GM19035 (cell line): ENCODE data around the gene ZBTB49.

ENCODE experiments used
- ATAC-seq: cut with Tn5 transposase; IDR thresholded peaks from one replicate; pipeline ENCODE4 v1.9.1; 2021; ENCODE audit not compliant: unreplicated experiment

ZBTB49 gene

DNA sequence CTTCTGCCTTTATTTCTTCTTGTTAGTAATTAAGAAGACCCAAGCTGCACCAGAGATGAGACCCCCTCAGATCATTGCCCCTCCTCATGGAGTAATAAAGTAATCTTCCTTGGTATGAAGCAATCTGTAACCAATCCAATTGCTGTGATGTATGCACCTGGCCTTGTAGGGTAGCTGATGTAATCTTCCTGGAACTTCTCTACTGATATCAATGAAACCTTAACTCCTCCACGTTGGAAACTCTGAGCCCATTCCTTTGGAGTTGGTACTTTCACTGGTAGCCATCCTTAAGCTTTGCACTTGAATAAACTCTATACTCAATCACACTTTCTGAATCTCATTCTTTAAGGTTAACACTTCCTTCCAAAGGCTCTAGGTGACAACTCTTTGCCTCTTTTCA lies 65.3 kb downstream of the ZBTB49 start:
- no peak for ATAC-seq

DNA sequence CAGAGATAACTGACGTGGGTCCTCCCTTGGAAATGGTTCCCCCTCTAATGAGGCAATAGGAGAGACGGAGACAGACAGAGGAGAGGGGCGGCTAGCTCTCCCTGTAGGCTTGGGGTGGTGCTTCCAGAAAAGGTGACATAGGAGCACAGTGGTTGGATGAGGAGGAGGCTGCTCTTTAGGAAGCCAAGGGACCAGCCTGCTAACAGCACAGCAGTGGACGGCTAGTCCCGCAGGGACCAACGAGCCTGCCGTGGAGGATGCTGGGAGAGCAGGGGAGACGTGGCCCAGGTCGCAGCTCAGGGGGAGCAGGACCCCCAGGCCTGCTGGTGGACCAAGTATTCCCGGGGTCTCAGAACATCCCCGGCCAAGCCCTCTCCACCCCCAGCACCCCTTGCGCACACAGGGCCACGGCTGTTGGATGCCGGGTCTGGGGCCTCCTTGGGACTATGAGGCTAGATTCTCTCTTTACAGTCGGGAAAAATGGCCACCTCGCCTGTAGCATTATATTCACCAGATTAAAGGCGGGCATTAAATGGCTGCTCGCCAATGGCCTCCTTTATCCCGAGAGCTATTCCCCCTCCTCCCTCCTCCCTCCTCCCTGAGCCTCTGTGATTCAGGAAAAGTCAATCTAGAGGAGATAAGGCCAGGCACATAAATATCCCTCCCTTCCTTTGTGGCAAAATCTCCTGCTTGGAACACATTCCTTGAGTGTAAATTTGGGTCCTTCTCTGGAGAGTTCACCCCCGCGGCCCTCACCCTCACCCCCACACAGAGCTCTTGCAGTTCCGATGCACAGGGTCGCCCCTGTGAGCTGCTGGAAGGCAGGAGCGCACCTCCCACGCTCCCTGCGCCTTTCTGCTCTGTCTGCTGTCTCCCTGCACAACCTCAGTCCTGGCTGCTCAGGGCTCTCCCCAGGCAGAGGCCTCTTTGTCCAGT lies 66.3 kb downstream of the ZBTB49 start:
- no peak for ATAC-seq

DNA sequence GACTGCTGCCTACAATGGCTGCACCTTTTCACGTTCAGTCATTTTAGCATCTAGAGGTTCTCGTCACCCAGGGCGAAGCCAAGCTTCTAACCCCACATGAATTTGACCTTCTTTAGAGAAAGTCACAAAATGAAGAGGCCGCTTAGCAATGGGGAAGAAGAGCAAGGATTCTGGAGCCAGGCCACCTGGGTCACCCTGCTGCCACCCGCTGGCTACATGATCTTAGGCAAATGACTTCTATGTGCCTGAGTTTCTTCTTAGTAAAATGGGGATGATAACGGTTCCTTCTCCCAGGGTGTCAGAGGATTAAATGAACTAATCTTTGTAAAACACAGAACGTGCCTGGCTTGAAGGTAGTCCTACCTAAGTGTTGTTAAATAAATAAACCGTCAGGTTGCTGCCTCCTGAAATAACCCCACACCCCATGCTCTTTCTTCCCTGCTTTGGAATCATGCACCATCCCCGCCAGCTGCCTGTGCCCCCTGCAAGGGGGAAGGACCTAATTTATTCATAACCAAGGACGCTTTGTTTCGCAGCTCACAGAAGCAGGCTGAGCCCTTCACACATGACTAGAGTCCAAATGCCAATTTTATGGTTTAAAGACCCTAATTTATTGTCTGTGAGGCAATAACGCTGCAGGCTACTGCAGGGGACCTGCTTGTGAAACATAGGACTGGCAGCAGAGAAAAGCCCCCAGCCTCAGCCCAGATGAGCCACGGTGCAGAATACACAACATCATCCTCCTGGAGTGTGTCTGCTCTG lies 68.2 kb downstream of the ZBTB49 start:
- no peak for ATAC-seq

DNA sequence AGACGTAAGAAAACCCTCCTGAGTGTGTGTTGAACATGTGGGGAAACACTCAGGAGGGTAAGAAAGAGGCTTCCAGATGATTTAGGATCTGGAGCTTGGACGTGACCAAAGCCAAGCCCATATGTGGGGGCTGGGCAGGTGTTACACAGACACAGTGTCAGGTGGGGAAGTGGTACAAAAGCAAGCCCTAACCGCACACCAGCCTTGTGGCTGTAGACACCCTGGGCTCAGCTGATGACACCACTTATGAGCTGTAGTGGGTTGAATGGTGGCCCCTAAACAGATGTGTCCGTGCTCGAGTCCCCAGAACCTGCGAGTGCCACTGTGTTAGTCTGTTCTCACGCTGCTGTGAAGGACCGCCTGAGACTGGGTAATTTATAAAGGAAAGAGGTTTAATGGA lies 71.8 kb downstream of the ZBTB49 start:
- no peak for ATAC-seq

DNA sequence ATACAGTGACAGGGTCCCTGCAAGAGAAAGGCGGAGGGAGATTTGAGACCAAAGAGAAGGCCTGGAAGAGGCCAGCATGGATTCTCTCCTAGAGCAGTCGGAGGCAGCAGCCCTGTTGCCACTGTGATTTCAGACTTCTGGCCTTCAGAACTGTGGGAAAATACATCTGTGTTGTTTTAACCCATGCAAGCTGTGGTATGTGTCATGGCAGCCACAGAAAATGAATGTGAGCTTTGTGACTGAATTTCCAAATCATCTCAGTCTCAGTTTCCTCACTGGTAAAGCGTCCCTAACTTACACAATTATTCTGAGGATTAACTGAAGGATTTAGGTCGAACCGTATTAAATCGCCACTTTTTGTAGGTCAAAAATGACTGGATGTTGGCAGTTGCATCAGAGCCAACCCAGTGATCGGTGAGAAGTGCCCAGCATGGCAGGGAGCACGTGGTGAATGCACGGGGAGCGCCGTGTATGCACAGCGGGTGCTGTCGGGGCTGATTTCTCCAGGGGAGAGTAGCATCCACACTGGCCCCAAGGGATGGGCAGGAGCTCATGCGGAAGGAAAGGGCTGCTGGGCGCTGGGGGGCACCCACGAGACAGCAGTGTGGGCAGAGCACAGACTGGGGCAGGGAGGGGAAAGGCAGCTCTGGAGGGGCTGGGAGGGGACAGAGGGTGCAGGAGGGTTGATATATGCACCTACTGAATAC lies 73.1 kb downstream of the ZBTB49 start:
- no peak for ATAC-seq

DNA sequence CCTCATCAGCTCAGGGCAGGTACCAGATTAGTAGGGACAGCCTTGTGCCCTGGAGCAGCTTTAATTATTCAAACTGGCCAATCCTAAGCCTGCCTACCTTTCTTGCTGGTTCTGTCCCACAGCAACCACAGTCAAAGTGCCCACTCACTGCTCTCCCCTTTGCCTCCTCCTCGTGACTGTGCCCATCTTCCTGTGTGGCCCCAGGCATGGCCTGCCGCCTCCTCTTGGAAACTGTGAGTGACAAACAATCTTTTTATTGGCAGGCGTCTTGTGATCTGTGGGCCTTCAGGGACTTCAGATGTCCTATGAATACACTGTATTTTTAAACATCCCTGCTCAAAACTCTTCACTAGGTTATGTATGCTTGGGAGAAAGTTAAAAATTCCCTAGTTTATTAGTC lies 74.0 kb downstream of the ZBTB49 start:
- no peak for ATAC-seq

DNA sequence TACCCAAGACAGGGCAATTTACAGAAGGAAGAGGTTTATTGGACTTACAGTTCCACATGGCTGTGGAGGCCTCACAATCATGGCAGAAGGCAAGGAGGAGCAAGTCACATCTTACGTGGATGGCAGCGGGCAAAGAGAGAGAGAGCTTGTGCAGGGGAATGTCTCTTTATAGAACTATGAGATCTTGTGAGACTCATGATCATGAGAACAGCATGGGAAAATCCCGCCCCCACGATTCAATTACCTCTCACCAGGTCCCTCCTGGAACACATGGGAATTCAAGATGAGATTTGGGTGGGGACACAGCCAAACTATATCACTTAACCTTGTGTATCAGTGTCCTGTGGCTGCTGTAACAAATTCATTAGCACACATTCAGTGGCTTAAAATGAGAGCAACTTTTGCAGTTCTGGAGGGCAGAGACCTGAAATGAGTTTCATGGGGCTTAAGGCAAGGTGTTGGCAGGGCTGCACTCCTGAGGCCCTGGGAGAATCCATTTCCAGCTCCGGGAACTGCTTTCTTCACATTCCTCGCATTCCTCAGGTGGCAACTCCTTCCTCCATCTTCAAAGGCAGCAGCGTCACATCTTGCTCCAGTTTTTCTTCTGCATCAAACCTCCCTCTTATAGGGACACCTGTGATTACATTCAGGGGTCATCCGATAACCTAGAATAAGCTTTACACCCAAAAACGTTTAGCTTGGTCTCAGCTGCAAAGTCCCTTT lies 74.6 kb downstream of the ZBTB49 start:
- no peak for ATAC-seq

DNA sequence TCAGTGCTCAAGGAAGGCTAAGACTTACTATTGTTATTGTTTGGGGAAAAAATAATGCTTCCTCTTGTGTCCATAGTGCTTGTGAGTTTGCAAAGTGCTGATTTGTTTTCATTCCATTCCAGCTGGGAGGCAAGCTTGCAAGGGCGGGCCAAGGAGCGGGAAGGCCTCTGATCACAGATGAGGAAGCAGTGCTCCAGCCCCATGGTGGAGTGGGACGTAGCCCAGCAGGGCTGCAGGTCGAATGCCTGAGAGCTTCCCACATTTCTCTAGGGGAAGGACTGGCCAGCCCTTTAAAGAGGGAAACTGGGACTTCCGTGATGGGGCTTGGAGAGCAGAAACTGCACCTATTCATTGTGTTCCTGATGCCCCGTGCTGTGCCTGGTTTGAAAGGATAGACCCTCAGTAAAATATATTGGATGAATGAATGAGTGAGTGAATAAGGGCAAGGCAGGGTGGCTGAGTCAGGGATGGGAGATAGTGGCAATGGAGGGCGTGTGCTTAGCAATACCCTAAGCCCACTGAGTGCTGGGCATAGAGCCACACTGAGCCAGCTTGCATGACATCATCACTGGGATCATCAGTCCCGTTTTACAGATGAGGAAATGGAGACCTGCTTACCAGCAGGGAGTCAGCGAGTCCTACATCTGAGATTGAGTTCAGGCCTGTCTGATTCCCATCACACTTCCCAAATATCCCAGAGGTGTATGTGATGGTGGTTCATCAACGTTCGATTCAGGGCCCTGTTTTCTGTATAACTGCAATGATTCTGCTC lies 78.9 kb downstream of the ZBTB49 start:
- no peak for ATAC-seq
